Lower leg skin (tissue), 4 donors: ENCODE measurements around the gene MRGPRG. TPM values are rescaled to one million over a fixed set of nuclear protein-coding genes. Genes with fewer than 3 reads are reported as not detected.

Experiments
- DNase-seq, 2 donors: peaks; one replicate each; pipeline ENCODE4 v3.0.0-alpha.2; 2019; ENCODE audit warnings: low spot score in 2 of 2
- H3K4me3 ChIP-seq: fragments of 200-600 bp; sonication (generic); 2 replicates; pipeline ENCODE4 v1.5.1; 2017; ENCODE audit warnings: mild to moderate bottlenecking, low read depth; ENCODE audit not compliant: poor library complexity, severe bottlenecking
- CTCF ChIP-seq, 3 donors: fragments of 450-650 bp; IDR thresholded peaks; one replicate each; pipeline ENCODE4 v1.5.1; 2016; ENCODE audit warnings: antibody characterized with exemption in 3 of 3, mild to moderate bottlenecking in 3 of 3, moderate library complexity in 2 of 3
- POLR2A ChIP-seq, 2 donors: fragments of 450-650 bp; IDR thresholded peaks; one replicate each; pipeline ENCODE4 v1.6.1; 2016 to 2017; ENCODE audit warnings: antibody characterized with exemption in 2 of 2, mild to moderate bottlenecking in 1 of 2, moderate library complexity in 1 of 2
- WGBS, 2 donors: methylation state at CpG; one replicate each; pipeline ENCODE4 v1.1.5; 2018; 5-methylcytosine and 5-hydroxymethylcytosine counted together
- intact Hi-C: fragments of 100-400 bp; cut with DNase I; formaldehyde crosslinking; loops from one replicate; pipeline ENCODE4 v1.15.0; 2023; ENCODE audit warnings: low total_unique reads
- total RNA-seq, 4 donors: library from RNA; depleted of rRNA; stranded (reverse); fragments of >200 nt; gene quantifications; one replicate each; pipeline ENCODE4 v1.1.0, GENCODE V29; 2016

Gene MRGPRG
- total RNA-seq, 4 donors from 2014 or later = not detected

GRCh38 chr11:3197878-3198528 lies 20.6 kb downstream of the MRGPRG start:
- 81 to 91% methylated on average over 4 to 6 of the region's 8 CpGs for WGBS, 2 donors
- DNase-seq = peak in 1 of 2 donors; percentile 70
- no peak overlapping the region for H3K4me3 ChIP-seq
- intact Hi-C loops = no loop called here
- TF ChIP-seq POLR2A (IDR thresholded peaks at IDR 0.05) = no peak
- TF ChIP-seq CTCF (IDR thresholded peaks at IDR 0.05) = no peak

- DNase-seq = peak in 1 of 2 donors; percentile 76
- TF ChIP-seq POLR2A (IDR thresholded peaks at IDR 0.05) = no peak
- no peak for TF ChIP-seq CTCF (IDR thresholded peaks at IDR 0.05)
- intact Hi-C loops = no loop called here
- 78 to 82% methylated on average over 11 of the region's 11 CpGs for WGBS, 2 donors
- H3K4me3 ChIP-seq = no peak overlapping the region
Observed at GRCh38 chr11:3197044-3197695, 21.4 kb downstream of the MRGPRG start.

GRCh38 chr11:3196161-3197043 lies 22.2 kb downstream of the MRGPRG start:
- peak in 1 of 2 donors; percentile 78 for DNase-seq
- whole genome bisulfite sequencing, 2 donors = 39 to 60% methylated on average over 12 to 17 of the region's 23 CpGs
- no peak for TF ChIP-seq POLR2A (IDR thresholded peaks at IDR 0.05)
- no peak for TF ChIP-seq CTCF (IDR thresholded peaks at IDR 0.05)
- no peak overlapping the region for H3K4me3 ChIP-seq
- intact Hi-C loops = no loop called here

- 68 to 75% methylated on average over 19 to 22 of the region's 22 CpGs for WGBS, 2 donors
- intact Hi-C loops = no loop called here
- no peak overlapping the region for H3K4me3 ChIP-seq
- TF ChIP-seq CTCF (IDR thresholded peaks at IDR 0.05) (no peak), POLR2A (IDR thresholded peaks at IDR 0.05) (no peak)
- DNase-seq = peak in 1 of 2 donors; percentile 80
Observed at GRCh38 chr11:3195251-3196160, 23.1 kb downstream of the MRGPRG start.
